ENCODE measurements around the gene RCSD1.

DNA sequence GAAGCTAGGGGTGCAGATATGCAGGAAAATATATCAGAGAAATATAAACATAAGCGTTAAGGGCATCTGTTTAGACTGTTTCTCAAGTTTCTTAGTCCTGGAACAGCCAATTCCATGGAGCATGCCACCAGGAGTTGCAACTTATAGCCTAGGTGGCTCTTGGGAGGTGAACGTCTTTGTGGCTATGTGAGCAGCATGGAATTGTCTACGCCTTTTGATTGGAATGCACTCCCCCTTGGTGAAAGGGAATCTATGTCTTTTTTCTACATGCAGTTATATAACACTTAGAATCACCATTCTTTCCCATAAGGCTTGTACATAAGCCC is 12.4 kb downstream of the RCSD1 start:
- TF ChIP-seq POLR2A (IDR thresholded peaks at IDR 0.05; ENCODE audit: low read depth, low read length) (no peak; the same call in 1 of the 2 replicates), POLR2AphosphoS5 (IDR thresholded peaks at IDR 0.05; ENCODE audit: low read depth, low read length) (no peak)

Data from GM12892 (cell line).